Upper lobe of right lung (tissue), 1 donor: ENCODE data around the gene USP38. TPM values are rescaled to one million over a fixed set of nuclear protein-coding genes. Genes with fewer than 3 reads are reported as not detected.

Experiments used
- ATAC-seq: fragments of 200-7000 bp; cut with Tn5 transposase; one replicate; pipeline ENCODE4 v1.9.1; 2020; ENCODE audit warnings: mild to moderate bottlenecking, moderate library complexity
- DNase-seq: peaks from one replicate; pipeline ENCODE4 v3.0.0-alpha.2; 2020
- H3K27ac ChIP-seq: fragments of 200-600 bp; one replicate; pipeline ENCODE4 v1.8.0; 2022
- H3K27me3 ChIP-seq: fragments of 200-600 bp; one replicate; pipeline ENCODE4 v1.8.0; 2022; ENCODE audit warnings: mild to moderate bottlenecking
- H3K36me3 ChIP-seq: fragments of 200-600 bp; one replicate; pipeline ENCODE4 v1.8.0; 2022
- H3K4me1 ChIP-seq: fragments of 200-600 bp; one replicate; pipeline ENCODE4 v1.8.0; 2022
- H3K4me3 ChIP-seq: fragments of 200-600 bp; one replicate; pipeline ENCODE4 v1.8.0; 2022; ENCODE audit warnings: mild to moderate bottlenecking
- H3K9me3 ChIP-seq: fragments of 200-600 bp; one replicate; pipeline ENCODE4 v1.8.0; 2022
- CTCF ChIP-seq: fragments of 200-600 bp; IDR thresholded peaks from one replicate; pipeline ENCODE4 v1.8.0; 2022; ENCODE audit warnings: antibody characterized with exemption
- intact Hi-C: fragments of 100-400 bp; cut with DNase I; formaldehyde crosslinking; loops from one replicate; pipeline ENCODE4 v1.11.0; 2022
- total RNA-seq: library from RNA; stranded (reverse); fragmentation: NEBNext Ultra II Directional; extraction: Animal tissue kit (Norgen Biotek cat#: 25700); gene quantifications from one replicate; pipeline ENCODE4 v1.2.1, GENCODE V29; 2021
- donor health status: DM: no; HTN: yes; CAD: no; lungs with severe emphysema.

The USP38 gene
- total RNA-seq, 1 donor from 2014 or later = 25.7 TPM

- Histone ChIP-seq H3K4me1 (no peaks in the 10 kb centered on the region), H3K9me3 (no peaks in the 10 kb centered on the region), H3K4me3 (no peak overlapping the region), H3K27ac (no peak overlapping the region), H3K27me3 (no peaks in the 10 kb centered on the region), H3K36me3 (no peaks in the 10 kb centered on the region)
- ATAC-seq (no peak), DNase-seq (no peak)
- intact Hi-C loops = no loop called here
- no peak for TF ChIP-seq CTCF
These were observed 56.4 kb downstream of the USP38 start for GRCh38 chr4:143240939-143241679.

- intact Hi-C loops = no loop called here
- no peaks in the 10 kb centered on the region for H3K36me3 ChIP-seq
- H3K27me3 ChIP-seq = no peaks in the 10 kb centered on the region
- no peaks in the 10 kb centered on the region for H3K9me3 ChIP-seq
- H3K27ac ChIP-seq = no peak overlapping the region
- no peaks in the 10 kb centered on the region for H3K4me1 ChIP-seq
- ATAC-seq (no peak), DNase-seq (no peak)
- no peak overlapping the region for H3K4me3 ChIP-seq
- no peak for TF ChIP-seq CTCF
These were observed 57.2 kb downstream of the USP38 start for GRCh38 chr4:143241892-143242291.

- no peak for DNase-seq
- TF ChIP-seq CTCF = no peak
These were observed 58.3 kb downstream of the USP38 start for GRCh38 chr4:143243041-143243440.

GRCh38 chr4:143246977-143247376 is 62.3 kb downstream of the USP38 start:
- no peaks in the 10 kb centered on the region for H3K36me3 ChIP-seq
- DNase-seq (no peak), ATAC-seq (no peak)
- no peaks in the 10 kb centered on the region for H3K9me3 ChIP-seq
- intact Hi-C loops = no loop called here
- no peaks in the 10 kb centered on the region for H3K27me3 ChIP-seq
- H3K4me3 ChIP-seq = no peak overlapping the region
- no peak for TF ChIP-seq CTCF
- H3K4me1 ChIP-seq = no peaks in the 10 kb centered on the region
- no peak overlapping the region for H3K27ac ChIP-seq

More at GRCh38 chr4:143243041-143243440, 58.3 kb downstream of the USP38 start:
- ATAC-seq = no peak
- Histone ChIP-seq H3K9me3 (no peaks in the 10 kb centered on the region), H3K27me3 (no peaks in the 10 kb centered on the region), H3K4me1 (no peaks in the 10 kb centered on the region), H3K4me3 (no peak overlapping the region), H3K36me3 (no peaks in the 10 kb centered on the region), H3K27ac (no peak overlapping the region)
- intact Hi-C loops = no loop called here

- no peaks in the 10 kb centered on the region for H3K9me3 ChIP-seq
- no peak overlapping the region for H3K27ac ChIP-seq
- intact Hi-C loops = no loop called here
- no peak for TF ChIP-seq CTCF
- H3K27me3 ChIP-seq = no peaks in the 10 kb centered on the region
- ATAC-seq = no peak
- H3K4me1 ChIP-seq = no peaks in the 10 kb centered on the region
- no peak overlapping the region for H3K4me3 ChIP-seq
- no peak for DNase-seq
- H3K36me3 ChIP-seq = no peaks in the 10 kb centered on the region
These were observed 63.1 kb downstream of the USP38 start for GRCh38 chr4:143247866-143248265.

GRCh38 chr4:143248827-143249226 is 64.1 kb downstream of the USP38 start:
- DNase-seq (no peak), ATAC-seq (no peak)
- intact Hi-C loops = no loop called here
- Histone ChIP-seq H3K27me3 (no peaks in the 10 kb centered on the region), H3K36me3 (no peaks in the 10 kb centered on the region), H3K4me1 (no peaks in the 10 kb centered on the region), H3K9me3 (no peaks in the 10 kb centered on the region), H3K27ac (no peak overlapping the region), H3K4me3 (no peak overlapping the region)
- no peak for TF ChIP-seq CTCF
